PC-9 (cell line): ENCODE data around the gene HES4.

Experiments
- CTCF ChIP-seq: fragments of 200-600 bp; sonication (generic); conservative IDR thresholded peaks from 2 replicates; pipeline ENCODE4 v1.6.1; 2017; ENCODE audit warnings: mixed run types, antibody characterized with exemption, mild to moderate bottlenecking, moderate library complexity
- EZH2 ChIP-seq: fragments of 200-600 bp; sonication (generic); IDR thresholded peaks from 2 replicates; pipeline ENCODE4 v1.8.0; 2017; ENCODE audit warnings: antibody characterized with exemption, low read depth

- TF ChIP-seq CTCF = no peak
- no peak for TF ChIP-seq EZH2
Observed at GRCh38 chr1:982765-983436, 17.0 kb downstream of the HES4 start.
